ENCODE data around the gene LRRN3.

LRRN3 gene

GRCh38 chr7:111098926-111099250 is 8.0 kb downstream of the LRRN3 start:
- TF ChIP-seq, protein P1, sequence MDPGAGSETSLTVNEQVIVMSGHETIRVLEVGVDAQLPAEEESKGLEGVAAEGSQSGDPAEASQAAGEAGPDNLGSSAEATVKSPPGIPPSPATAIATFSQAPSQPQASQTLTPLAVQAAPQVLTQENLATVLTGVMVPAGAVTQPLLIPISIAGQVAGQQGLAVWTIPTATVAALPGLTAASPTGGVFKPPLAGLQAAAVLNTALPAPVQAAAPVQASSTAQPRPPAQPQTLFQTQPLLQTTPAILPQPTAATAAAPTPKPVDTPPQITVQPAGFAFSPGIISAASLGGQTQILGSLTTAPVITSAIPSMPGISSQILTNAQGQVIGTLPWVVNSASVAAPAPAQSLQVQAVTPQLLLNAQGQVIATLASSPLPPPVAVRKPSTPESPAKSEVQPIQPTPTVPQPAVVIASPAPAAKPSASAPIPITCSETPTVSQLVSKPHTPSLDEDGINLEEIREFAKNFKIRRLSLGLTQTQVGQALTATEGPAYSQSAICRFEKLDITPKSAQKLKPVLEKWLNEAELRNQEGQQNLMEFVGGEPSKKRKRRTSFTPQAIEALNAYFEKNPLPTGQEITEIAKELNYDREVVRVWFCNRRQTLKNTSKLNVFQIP (CRISPR knock-in tag; IDR thresholded peaks at IDR 0.05; ENCODE audit: borderline replicate concordance, low read depth) = no peak
- TF ChIP-seq, protein P2, sequence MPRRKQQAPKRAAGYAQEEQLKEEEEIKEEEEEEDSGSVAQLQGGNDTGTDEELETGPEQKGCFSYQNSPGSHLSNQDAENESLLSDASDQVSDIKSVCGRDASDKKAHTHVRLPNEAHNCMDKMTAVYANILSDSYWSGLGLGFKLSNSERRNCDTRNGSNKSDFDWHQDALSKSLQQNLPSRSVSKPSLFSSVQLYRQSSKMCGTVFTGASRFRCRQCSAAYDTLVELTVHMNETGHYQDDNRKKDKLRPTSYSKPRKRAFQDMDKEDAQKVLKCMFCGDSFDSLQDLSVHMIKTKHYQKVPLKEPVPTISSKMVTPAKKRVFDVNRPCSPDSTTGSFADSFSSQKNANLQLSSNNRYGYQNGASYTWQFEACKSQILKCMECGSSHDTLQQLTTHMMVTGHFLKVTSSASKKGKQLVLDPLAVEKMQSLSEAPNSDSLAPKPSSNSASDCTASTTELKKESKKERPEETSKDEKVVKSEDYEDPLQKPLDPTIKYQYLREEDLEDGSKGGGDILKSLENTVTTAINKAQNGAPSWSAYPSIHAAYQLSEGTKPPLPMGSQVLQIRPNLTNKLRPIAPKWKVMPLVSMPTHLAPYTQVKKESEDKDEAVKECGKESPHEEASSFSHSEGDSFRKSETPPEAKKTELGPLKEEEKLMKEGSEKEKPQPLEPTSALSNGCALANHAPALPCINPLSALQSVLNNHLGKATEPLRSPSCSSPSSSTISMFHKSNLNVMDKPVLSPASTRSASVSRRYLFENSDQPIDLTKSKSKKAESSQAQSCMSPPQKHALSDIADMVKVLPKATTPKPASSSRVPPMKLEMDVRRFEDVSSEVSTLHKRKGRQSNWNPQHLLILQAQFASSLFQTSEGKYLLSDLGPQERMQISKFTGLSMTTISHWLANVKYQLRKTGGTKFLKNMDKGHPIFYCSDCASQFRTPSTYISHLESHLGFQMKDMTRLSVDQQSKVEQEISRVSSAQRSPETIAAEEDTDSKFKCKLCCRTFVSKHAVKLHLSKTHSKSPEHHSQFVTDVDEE (CRISPR knock-in tag; IDR thresholded peaks at IDR 0.05) = no peak
- TF ChIP-seq ARNTL (CRISPR knock-in tag; IDR thresholded peaks at IDR 0.05; ENCODE audit: borderline replicate concordance, low read depth) = no peak
- TF ChIP-seq ZFP30 (CRISPR knock-in tag; IDR thresholded peaks at IDR 0.05) = no peak
- TF ChIP-seq ZC3H10 (CRISPR knock-in tag; IDR thresholded peaks at IDR 0.05) = no peak
- TF ChIP-seq CSDC2 (CRISPR knock-in tag; IDR thresholded peaks at IDR 0.05) = no peak
- TF ChIP-seq ZFP3 (CRISPR knock-in tag; IDR thresholded peaks at IDR 0.05) = no peak
- no peak for TF ChIP-seq CSRNP3 (CRISPR knock-in tag; IDR thresholded peaks at IDR 0.05)
- no peak for TF ChIP-seq RARB (CRISPR knock-in tag; IDR thresholded peaks at IDR 0.05)
- TF ChIP-seq BACH2 (CRISPR knock-in tag; IDR thresholded peaks at IDR 0.05; ENCODE audit: borderline replicate concordance) = no peak
- TF ChIP-seq ZNF565 (CRISPR knock-in tag; conservative IDR thresholded peaks at IDR 0.05; ENCODE audit: low read depth) = no peak
- no peak for TF ChIP-seq ISL1 (CRISPR knock-in tag; IDR thresholded peaks at IDR 0.05)
- no peak for TF ChIP-seq ZNF70 (CRISPR knock-in tag; IDR thresholded peaks at IDR 0.05)
- TF ChIP-seq PATZ1 (CRISPR knock-in tag; IDR thresholded peaks at IDR 0.05; ENCODE audit: borderline replicate concordance) = no peak
- no peak for ATAC-seq

DNA sequence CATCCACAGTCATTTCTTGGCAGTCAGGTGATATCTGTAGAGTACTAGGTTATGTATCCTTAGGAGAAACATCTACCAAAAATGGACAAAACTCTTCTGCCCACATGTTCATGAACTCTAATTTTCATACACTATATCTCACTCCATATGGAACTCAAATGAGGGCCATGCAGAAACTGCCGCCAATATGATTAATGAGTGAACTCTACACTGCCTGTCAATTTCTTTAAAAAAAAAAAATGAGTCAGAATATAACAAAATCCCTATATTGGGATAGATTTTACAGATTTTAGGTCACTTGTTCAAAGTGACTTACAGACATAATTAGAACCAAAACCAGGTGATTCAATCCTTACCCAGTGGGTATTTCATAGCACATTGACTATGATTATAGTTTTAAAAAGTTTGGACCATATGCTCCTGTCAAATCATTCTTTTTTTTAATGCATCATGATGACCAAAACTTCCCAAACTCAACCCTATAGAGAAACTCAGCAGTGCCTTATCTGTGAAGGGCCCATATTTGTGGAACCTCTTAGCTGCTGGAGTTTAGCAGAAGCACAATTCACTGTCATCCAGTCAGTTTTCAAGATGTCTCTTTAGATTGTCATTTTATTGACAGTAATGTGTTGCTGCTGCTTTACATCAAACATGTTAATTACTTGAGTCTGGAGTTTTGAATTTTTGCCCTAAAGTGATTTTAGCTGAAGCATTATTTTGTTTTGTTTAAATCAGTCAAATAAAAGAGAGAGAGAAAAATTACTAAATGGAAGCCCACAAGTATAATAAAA is 11.1 kb downstream of the LRRN3 start:
- peak; percentile 47; the same call in 1 of the 3 replicates for ATAC-seq
- TF ChIP-seq CSRNP3 (CRISPR knock-in tag; IDR thresholded peaks at IDR 0.05) = peak; percentile 92
- 0 out of 2 replicates have a peak, but pooled peaks have one; percentile 61 for TF ChIP-seq ZNF565 (CRISPR knock-in tag; conservative IDR thresholded peaks at IDR 0.05; ENCODE audit: low read depth)
- TF ChIP-seq ISL1 (CRISPR knock-in tag; IDR thresholded peaks at IDR 0.05) = peak; percentile 65
- peak; percentile 75; the same call in 1 of the 2 replicates for TF ChIP-seq BACH2 (CRISPR knock-in tag; IDR thresholded peaks at IDR 0.05; ENCODE audit: borderline replicate concordance)
- no peak for TF ChIP-seq CSDC2 (CRISPR knock-in tag; IDR thresholded peaks at IDR 0.05)
- TF ChIP-seq ZFP3 (CRISPR knock-in tag; IDR thresholded peaks at IDR 0.05) = no peak
- 0 out of 2 replicates have a peak, but pooled peaks have one; percentile 27 for TF ChIP-seq GLIS3 (CRISPR knock-in tag; IDR thresholded peaks at IDR 0.05)
- no peak; the same call in 1 of the 2 replicates for TF ChIP-seq SNAI2 (CRISPR knock-in tag; IDR thresholded peaks at IDR 0.05)
- peak; percentile 49; the same call in 1 of the 2 replicates for TF ChIP-seq PATZ1 (CRISPR knock-in tag; IDR thresholded peaks at IDR 0.05; ENCODE audit: borderline replicate concordance)
- TF ChIP-seq, protein P2 (CRISPR knock-in tag; IDR thresholded peaks at IDR 0.05) = peak; percentile 100
- no peak for TF ChIP-seq TOX (CRISPR knock-in tag; IDR thresholded peaks at IDR 0.05; ENCODE audit: borderline replicate concordance)
- peak; percentile 98 for TF ChIP-seq TCF4 (CRISPR knock-in tag; IDR thresholded peaks at IDR 0.05; ENCODE audit: borderline replicate concordance)

Data from SK-N-SH treated with all-trans-retinoic acid at 6 μM for 48 hours (cell line).